ENCODE data around the gene LAMTOR3. TPM values are rescaled to one million over a fixed set of nuclear protein-coding genes. Genes with fewer than 3 reads are reported as not detected.

Gene LAMTOR3
- total RNA-seq, 2 donors from 2014 or later: 51.6 to 78.7 TPM

- no peaks in the 10 kb centered on the region for H3K4me1 ChIP-seq (replicated peaks)
- H3K4me3 ChIP-seq: no peak overlapping the region
- 90% methylated on average over 2 of the region's 2 CpGs for WGBS
- H3K9me3 ChIP-seq: no peaks in the 10 kb centered on the region
- H3K27me3 ChIP-seq (replicated peaks; ENCODE audit: insufficient read depth): no peaks in the 10 kb centered on the region
- TF ChIP-seq POLR2AphosphoS5 (IDR thresholded peaks at IDR 0.05) (no peak), POLR2A (IDR thresholded peaks at IDR 0.05) (no peak)
- TF ChIP-seq, protein P1, sequence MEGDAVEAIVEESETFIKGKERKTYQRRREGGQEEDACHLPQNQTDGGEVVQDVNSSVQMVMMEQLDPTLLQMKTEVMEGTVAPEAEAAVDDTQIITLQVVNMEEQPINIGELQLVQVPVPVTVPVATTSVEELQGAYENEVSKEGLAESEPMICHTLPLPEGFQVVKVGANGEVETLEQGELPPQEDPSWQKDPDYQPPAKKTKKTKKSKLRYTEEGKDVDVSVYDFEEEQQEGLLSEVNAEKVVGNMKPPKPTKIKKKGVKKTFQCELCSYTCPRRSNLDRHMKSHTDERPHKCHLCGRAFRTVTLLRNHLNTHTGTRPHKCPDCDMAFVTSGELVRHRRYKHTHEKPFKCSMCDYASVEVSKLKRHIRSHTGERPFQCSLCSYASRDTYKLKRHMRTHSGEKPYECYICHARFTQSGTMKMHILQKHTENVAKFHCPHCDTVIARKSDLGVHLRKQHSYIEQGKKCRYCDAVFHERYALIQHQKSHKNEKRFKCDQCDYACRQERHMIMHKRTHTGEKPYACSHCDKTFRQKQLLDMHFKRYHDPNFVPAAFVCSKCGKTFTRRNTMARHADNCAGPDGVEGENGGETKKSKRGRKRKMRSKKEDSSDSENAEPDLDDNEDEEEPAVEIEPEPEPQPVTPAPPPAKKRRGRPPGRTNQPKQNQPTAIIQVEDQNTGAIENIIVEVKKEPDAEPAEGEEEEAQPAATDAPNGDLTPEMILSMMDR (IDR thresholded peaks at IDR 0.05): no peak
- H3K36me3 ChIP-seq: no peaks in the 10 kb centered on the region
- no peak overlapping the region for H3K27ac ChIP-seq
- no peak for DNase-seq (ENCODE audit: low spot score)
- intact Hi-C loops (cut with DNase I): loop anchor here (10.0 kb wide), 2 partner anchors 56 to 206 kb away; partner anchors contain the start of gene C4orf54
Measured at GRCh38 chr4:99860521-99860920, 33.7 kb downstream of the LAMTOR3 start.

- H3K9me3 ChIP-seq: no peaks in the 10 kb centered on the region
- intact Hi-C loops (cut with DNase I): loop anchor here (10.0 kb wide), 2 partner anchors 55 to 205 kb away; partner anchors contain the start of gene C4orf54
- no peak overlapping the region for H3K4me3 ChIP-seq
- H3K27ac ChIP-seq: no peak overlapping the region
- no peaks in the 10 kb centered on the region for H3K27me3 ChIP-seq (replicated peaks; ENCODE audit: insufficient read depth)
- DNase-seq (ENCODE audit: low spot score): no peak
- TF ChIP-seq, protein P1 (IDR thresholded peaks at IDR 0.05): no peak
- no peak for TF ChIP-seq POLR2AphosphoS5 (IDR thresholded peaks at IDR 0.05)
- no peak for TF ChIP-seq POLR2A (IDR thresholded peaks at IDR 0.05)
- no peaks in the 10 kb centered on the region for H3K36me3 ChIP-seq
- 96% methylated on average over 2 of the region's 2 CpGs for WGBS
- H3K4me1 ChIP-seq (replicated peaks): no peaks in the 10 kb centered on the region
Measured at GRCh38 chr4:99859618-99860017, 34.6 kb downstream of the LAMTOR3 start.

DNA sequence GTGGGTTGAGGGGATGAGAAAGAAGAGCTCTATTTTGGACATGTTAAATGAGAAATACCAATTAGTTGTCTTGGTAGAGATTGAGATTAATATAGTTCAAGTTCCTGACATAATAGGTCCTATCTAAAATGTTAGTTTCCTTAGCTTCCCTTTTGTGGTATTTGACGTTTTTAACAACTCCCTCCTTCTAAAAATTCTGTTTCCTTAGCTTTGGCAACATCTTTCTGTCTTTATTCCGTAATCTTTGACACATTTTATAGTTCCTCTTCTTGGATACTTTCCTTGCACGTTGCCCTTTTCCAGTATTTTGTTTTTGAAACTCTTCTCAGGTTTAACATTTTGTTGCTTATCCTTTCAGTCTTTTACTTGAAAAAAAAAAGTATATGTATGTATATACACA lies 36.9 kb downstream of the LAMTOR3 start:
- H3K27ac ChIP-seq: no peak overlapping the region
- no peaks in the 10 kb centered on the region for H3K27me3 ChIP-seq (replicated peaks; ENCODE audit: insufficient read depth)
- 11% methylated on average over 3 of the region's 3 CpGs for WGBS
- intact Hi-C loops (cut with DNase I): no loop called here
- DNase-seq (ENCODE audit: low spot score): no peak
- no peaks in the 10 kb centered on the region for H3K4me1 ChIP-seq (replicated peaks)
- no peak overlapping the region for H3K4me3 ChIP-seq
- H3K9me3 ChIP-seq: no peaks in the 10 kb centered on the region
- no peaks in the 10 kb centered on the region for H3K36me3 ChIP-seq
- TF ChIP-seq, protein P1 (IDR thresholded peaks at IDR 0.05): no peak
- TF ChIP-seq POLR2A (IDR thresholded peaks at IDR 0.05) (no peak), POLR2AphosphoS5 (IDR thresholded peaks at IDR 0.05) (no peak)

- 88% methylated on average over 1 of the region's 1 CpG for WGBS
- intact Hi-C loops (cut with DNase I): no loop called here
- TF ChIP-seq POLR2A (IDR thresholded peaks at IDR 0.05) (no peak), POLR2AphosphoS5 (IDR thresholded peaks at IDR 0.05) (no peak)
- TF ChIP-seq, protein P1 (IDR thresholded peaks at IDR 0.05): no peak
- Histone ChIP-seq H3K36me3 (no peaks in the 10 kb centered on the region), H3K27me3 (replicated peaks; ENCODE audit: insufficient read depth) (no peaks in the 10 kb centered on the region), H3K4me3 (no peak overlapping the region), H3K27ac (no peak overlapping the region), H3K4me1 (replicated peaks) (no peaks in the 10 kb centered on the region), H3K9me3 (no peaks in the 10 kb centered on the region)
- DNase-seq (ENCODE audit: low spot score): no peak
Measured at GRCh38 chr4:99856166-99856565, 38.1 kb downstream of the LAMTOR3 start.

DNA sequence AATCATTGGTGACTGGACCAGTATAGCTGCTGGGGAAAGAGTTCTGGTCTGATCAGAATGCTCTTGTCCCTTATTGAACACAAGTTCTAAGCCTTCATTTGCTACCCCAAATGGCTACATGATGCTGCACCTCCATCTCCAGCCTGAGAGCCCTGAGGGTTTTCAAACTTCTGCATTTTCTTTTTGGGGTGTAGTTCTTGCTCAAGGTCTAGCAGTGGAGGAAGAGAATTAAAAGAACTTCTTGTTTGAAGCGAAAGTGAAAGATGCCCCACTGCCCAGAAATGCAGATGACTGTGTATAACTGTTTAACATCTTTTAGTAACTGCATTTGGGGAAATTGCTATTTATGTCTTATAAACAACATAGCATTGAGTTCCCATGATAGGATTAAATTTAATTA lies 38.5 kb downstream of the LAMTOR3 start:
- TF ChIP-seq POLR2A (IDR thresholded peaks at IDR 0.05) (no peak), POLR2AphosphoS5 (IDR thresholded peaks at IDR 0.05) (no peak)
- TF ChIP-seq, protein P1 (IDR thresholded peaks at IDR 0.05): no peak
- H3K9me3 ChIP-seq: no peaks in the 10 kb centered on the region
- H3K4me3 ChIP-seq: no peak overlapping the region
- no peaks in the 10 kb centered on the region for H3K36me3 ChIP-seq
- H3K4me1 ChIP-seq (replicated peaks): no peaks in the 10 kb centered on the region
- WGBS: 85% methylated on average over 1 of the region's 1 CpG
- no peak for DNase-seq (ENCODE audit: low spot score)
- H3K27ac ChIP-seq: no peak overlapping the region
- intact Hi-C loops (cut with DNase I): no loop called here
- no peaks in the 10 kb centered on the region for H3K27me3 ChIP-seq (replicated peaks; ENCODE audit: insufficient read depth)
